Kidney (tissue), 14 donors: ENCODE data around the gene RAD18. TPM values are rescaled to one million over a fixed set of nuclear protein-coding genes. Genes with fewer than 3 reads are reported as not detected.

Experiments used
- DNase-seq, 5 donors: peaks; one replicate each; pipeline ENCODE4 v3.0.0-alpha.2; 2013 to 2020
- FAIRE-seq: peaks from 2 replicates; lab custom pipeline; 2012; peaks lifted over from hg19 to GRCh38; lab: Jason Lieb, UNC
- H3K27ac ChIP-seq, 2 donors: one replicate each; pipeline ENCODE4 v1.7.0; 2013; ENCODE audit warnings: low read depth in 2 of 2, low read length in 2 of 2, inconsistent platforms in 1 of 2
- H3K27me3 ChIP-seq: one replicate; pipeline ENCODE4 v1.7.1; 2013; ENCODE audit warnings: low read length, inconsistent platforms; ENCODE audit not compliant: control insufficient read depth, insufficient read depth
- H3K36me3 ChIP-seq, 3 donors: one replicate each; pipeline versions ENCODE4 v1.7.0 to v1.7.1; 2013; ENCODE audit warnings: low read length in 3 of 3, control low read depth in 1 of 3, inconsistent platforms in 1 of 3; ENCODE audit not compliant: insufficient read depth in 3 of 3, control insufficient read depth in 2 of 3
- H3K4me1 ChIP-seq, 3 donors: one replicate each; pipeline versions ENCODE4 v1.7.0 to v1.7.1; 2013; ENCODE audit warnings: low read length in 3 of 3, inconsistent platforms in 1 of 3, low read depth in 1 of 3; ENCODE audit not compliant: control insufficient read depth in 2 of 3, insufficient read depth in 2 of 3
- H3K4me3 ChIP-seq, 3 donors: one replicate each; pipeline versions ENCODE4 v1.7.0 to v1.8.1; 2013; ENCODE audit warnings: low read length in 3 of 3, control low read depth in 1 of 3, inconsistent platforms in 1 of 3
- H3K9ac ChIP-seq, 3 donors: one replicate each; pipeline versions ENCODE4 v1.7.0 to v1.7.1; 2013; ENCODE audit warnings: low read length in 3 of 3, control low read depth in 1 of 3, inconsistent platforms in 1 of 3
- H3K9me3 ChIP-seq, 3 donors: one replicate each; pipeline versions ENCODE4 v1.7.0 to v1.7.1; 2013; ENCODE audit warnings: low read length in 3 of 3, control low read depth in 1 of 3, inconsistent platforms in 1 of 3; ENCODE audit not compliant: control insufficient read depth in 2 of 3, insufficient read depth in 1 of 3
- CTCF ChIP-seq: IDR thresholded peaks from 3 replicates; pipeline ENCODE4 v1.5.1; 2012; ENCODE audit warnings: mild to moderate bottlenecking, moderate library complexity, borderline replicate concordance; ENCODE audit not compliant: insufficient read depth; ENCODE audit errors: extremely low read depth
- intact Hi-C: fragments of 100-400 bp; cut with DNase I; formaldehyde crosslinking; loops from one replicate; pipeline ENCODE4 v1.11.1; 2022
- polyA plus RNA-seq: library from polyadenylated mRNA; stranded (reverse); fragments of 350-450 nt; fragmentation: Illumina TruSeq; extraction: RNeasy Lipid Tissue Mini Kit (QIAGEN cat#74804); gene quantifications from one replicate; pipeline ENCODE4 v1.2.3, GENCODE V29; 2014; ENCODE audit warnings: low read depth, low replicate concordance; ENCODE audit not compliant: insufficient read depth
- total RNA-seq: library from RNA; stranded (reverse); fragmentation: NEBNext Ultra II Directional; extraction: Animal tissue kit (Norgen Biotek cat#: 25700); gene quantifications from one replicate; pipeline ENCODE4 v1.2.1, GENCODE V29; 2021
- donor health status: control.
- donor health status: control.
- donor health status: control.
- donor health status: control.
- donor health status: control.
- donor health status: DM: yes; HTN: yes; CAD: no.
- donor health status: Normal renal cell carcinoma (clear cell type).

Gene RAD18
- total and polyA plus RNA-seq, 2 donors from 2014 or later = 3.1 to 8.0 TPM

GRCh38 chr3:8870134-8870533 lies 93.1 kb downstream of the RAD18 start:
- H3K27me3 ChIP-seq = no peaks in the 10 kb centered on the region
- H3K9me3 ChIP-seq = no peaks in the 10 kb centered on the region
- no peak overlapping the region for H3K27ac ChIP-seq
- no peaks in the 10 kb centered on the region for H3K4me1 ChIP-seq
- H3K4me3 ChIP-seq = no peak overlapping the region
- intact Hi-C loops = no loop called here
- peak in 1 of 5 donors; percentile 11 for DNase-seq
- no peak overlapping the region for H3K9ac ChIP-seq
- TF ChIP-seq CTCF = no peak
- FAIRE-seq = no peak
- no peaks in the 10 kb centered on the region for H3K36me3 ChIP-seq

GRCh38 chr3:8869613-8870012 lies 93.7 kb downstream of the RAD18 start:
- TF ChIP-seq CTCF = no peak
- no peak for FAIRE-seq
- no peak for DNase-seq
- H3K4me3 ChIP-seq = no peak overlapping the region
- H3K9me3 ChIP-seq = no peaks in the 10 kb centered on the region
- H3K9ac ChIP-seq = no peak overlapping the region
- intact Hi-C loops = no loop called here
- no peaks in the 10 kb centered on the region for H3K27me3 ChIP-seq
- no peaks in the 10 kb centered on the region for H3K4me1 ChIP-seq
- no peak overlapping the region for H3K27ac ChIP-seq
- H3K36me3 ChIP-seq = no peaks in the 10 kb centered on the region

GRCh38 chr3:8868996-8869395 lies 94.3 kb downstream of the RAD18 start:
- H3K4me3 ChIP-seq = no peak overlapping the region
- no peak overlapping the region for H3K27ac ChIP-seq
- H3K36me3 ChIP-seq = no peaks in the 10 kb centered on the region
- no peak for DNase-seq
- no peak for TF ChIP-seq CTCF
- H3K9ac ChIP-seq = no peak overlapping the region
- no peaks in the 10 kb centered on the region for H3K4me1 ChIP-seq
- intact Hi-C loops = no loop called here
- H3K27me3 ChIP-seq = no peaks in the 10 kb centered on the region
- H3K9me3 ChIP-seq = no peaks in the 10 kb centered on the region
- FAIRE-seq = no peak

- Histone ChIP-seq H3K36me3 (no peaks in the 10 kb centered on the region), H3K4me3 (no peak overlapping the region), H3K4me1 (no peaks in the 10 kb centered on the region), H3K27me3 (no peaks in the 10 kb centered on the region), H3K9me3 (no peaks in the 10 kb centered on the region), H3K9ac (no peak overlapping the region), H3K27ac (no peak overlapping the region)
- DNase-seq (no peak), FAIRE-seq (no peak)
- intact Hi-C loops = no loop called here
- no peak for TF ChIP-seq CTCF
These were observed 95.6 kb downstream of the RAD18 start for GRCh38 chr3:8867646-8868045.
